Breast epithelium (tissue), 4 donors: ENCODE data around the gene GPR42. TPM values are rescaled to one million over a fixed set of nuclear protein-coding genes. Genes with fewer than 3 reads are reported as not detected.

Experiments used
- DNase-seq, 2 donors: peaks; one replicate each; pipeline ENCODE4 v3.0.0-alpha.2; 2019; ENCODE audit warnings: low spot score in 2 of 2
- H3K27ac ChIP-seq, 2 donors: fragments of 200-600 bp; sonication (generic) in 1 of 2; one replicate each; pipeline ENCODE4 v1.5.1; 2016 to 2019; ENCODE audit warnings: mild to moderate bottlenecking in 1 of 2
- H3K27me3 ChIP-seq, 2 donors: fragments of 200-600 bp; sonication (generic) in 1 of 2; one replicate each; pipeline versions ENCODE4 v1.5.1 to v1.6.0; 2017 to 2019; ENCODE audit warnings: control low read depth in 1 of 2, mild to moderate bottlenecking in 1 of 2
- H3K36me3 ChIP-seq: fragments of 200-600 bp; one replicate; pipeline ENCODE4 v1.5.1; 2019
- H3K4me1 ChIP-seq, 2 donors: fragments of 200-600 bp; sonication (generic); one replicate each; pipeline ENCODE4 v1.5.1; 2016 to 2019; ENCODE audit warnings: control low read depth in 1 of 2
- H3K4me3 ChIP-seq, 3 donors: fragments of 200-600 bp; sonication (generic); 1 replicate in 2 of 3; 2 replicates in 1 of 3; pipeline ENCODE4 v1.5.1; 2016 to 2019; ENCODE audit warnings: mild to moderate bottlenecking in 3 of 3, moderate library complexity in 2 of 3
- H3K9me3 ChIP-seq, 2 donors: fragments of 200-600 bp; sonication (generic) in 1 of 2; one replicate each; pipeline ENCODE4 v1.5.1; 2016 to 2019; ENCODE audit warnings: control low read depth in 1 of 2
- POLR2A ChIP-seq: fragments of 450-650 bp; IDR thresholded peaks from one replicate; pipeline ENCODE4 v1.6.1; 2016; ENCODE audit warnings: antibody characterized with exemption, mild to moderate bottlenecking, moderate library complexity
- POLR2AphosphoS5 ChIP-seq, 3 donors: sonication (generic); formaldehyde crosslinking; IDR thresholded peaks; one replicate each; pipeline ENCODE4 v1.6.1; 2017; ENCODE audit warnings: antibody characterized with exemption in 3 of 3
- intact Hi-C: fragments of 100-400 bp; cut with DNase I; formaldehyde crosslinking; loops from one replicate; pipeline ENCODE4 v1.15.1; 2023; ENCODE audit warnings: low total_unique reads
- total RNA-seq, 3 donors: library from RNA; depleted of rRNA; stranded (reverse); fragments of >200 nt; gene quantifications; one replicate each; pipeline ENCODE4 v1.1.0, GENCODE V29; 2016
- TF ChIP-seq, protein P1 (sequence below), 3 donors: fragments of 450-650 bp; IDR thresholded peaks; one replicate each; pipeline ENCODE4 v1.5.1; 2016 to 2017; ENCODE audit warnings: antibody characterized with exemption in 3 of 3, mild to moderate bottlenecking in 3 of 3, moderate library complexity in 3 of 3

Gene GPR42
- total RNA-seq, 3 donors from 2014 or later, result 0.66 TPM; not detected in 2

DNA sequence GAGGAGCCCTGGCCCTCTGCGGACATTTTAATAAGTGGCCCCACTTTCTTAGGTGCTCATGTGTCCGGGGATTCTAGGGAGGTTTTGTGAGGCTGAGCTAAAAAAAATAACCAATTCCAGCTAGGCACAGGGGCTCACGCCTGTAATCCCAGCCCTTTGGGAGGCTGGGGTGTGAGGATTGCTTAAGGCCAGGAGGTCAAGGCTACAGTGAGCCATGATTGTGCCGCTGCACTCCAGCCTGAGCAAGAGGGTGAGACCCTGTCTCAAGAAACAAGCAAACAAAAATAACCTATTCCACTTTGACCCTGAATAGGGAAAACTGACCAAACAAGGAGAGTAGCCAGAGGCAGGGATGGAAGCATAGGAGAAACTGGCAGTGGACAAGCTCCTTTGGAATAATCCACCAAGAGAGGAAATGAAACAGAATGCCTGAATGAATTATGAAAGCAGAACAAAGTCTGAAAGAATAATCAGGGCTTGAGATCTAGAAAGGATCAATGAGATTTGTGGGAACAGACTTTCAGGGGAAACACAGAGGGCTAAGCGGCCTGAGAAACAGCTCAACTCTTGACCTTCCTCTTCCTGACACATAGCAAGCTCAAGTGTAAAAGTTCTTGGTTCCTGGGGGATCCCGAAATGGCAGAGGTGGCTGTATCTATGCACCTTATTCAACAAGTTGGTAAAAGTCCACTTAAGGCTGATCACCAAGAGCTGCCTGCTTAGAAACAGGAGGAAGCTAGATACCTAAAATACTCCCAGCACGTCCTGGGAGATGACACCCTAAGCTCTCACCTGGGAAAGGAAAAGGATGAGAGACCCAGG, 47.1 kb downstream of the GPR42 start:
- H3K27me3 ChIP-seq, result no peaks in the 10 kb centered on the region
- H3K4me3 ChIP-seq, result no peak overlapping the region
- no peaks in the 10 kb centered on the region for H3K9me3 ChIP-seq
- TF ChIP-seq POLR2A, result no peak
- TF ChIP-seq POLR2AphosphoS5 (IDR thresholded peaks at IDR 0.05), result no peak
- TF ChIP-seq, protein P1, sequence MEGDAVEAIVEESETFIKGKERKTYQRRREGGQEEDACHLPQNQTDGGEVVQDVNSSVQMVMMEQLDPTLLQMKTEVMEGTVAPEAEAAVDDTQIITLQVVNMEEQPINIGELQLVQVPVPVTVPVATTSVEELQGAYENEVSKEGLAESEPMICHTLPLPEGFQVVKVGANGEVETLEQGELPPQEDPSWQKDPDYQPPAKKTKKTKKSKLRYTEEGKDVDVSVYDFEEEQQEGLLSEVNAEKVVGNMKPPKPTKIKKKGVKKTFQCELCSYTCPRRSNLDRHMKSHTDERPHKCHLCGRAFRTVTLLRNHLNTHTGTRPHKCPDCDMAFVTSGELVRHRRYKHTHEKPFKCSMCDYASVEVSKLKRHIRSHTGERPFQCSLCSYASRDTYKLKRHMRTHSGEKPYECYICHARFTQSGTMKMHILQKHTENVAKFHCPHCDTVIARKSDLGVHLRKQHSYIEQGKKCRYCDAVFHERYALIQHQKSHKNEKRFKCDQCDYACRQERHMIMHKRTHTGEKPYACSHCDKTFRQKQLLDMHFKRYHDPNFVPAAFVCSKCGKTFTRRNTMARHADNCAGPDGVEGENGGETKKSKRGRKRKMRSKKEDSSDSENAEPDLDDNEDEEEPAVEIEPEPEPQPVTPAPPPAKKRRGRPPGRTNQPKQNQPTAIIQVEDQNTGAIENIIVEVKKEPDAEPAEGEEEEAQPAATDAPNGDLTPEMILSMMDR (IDR thresholded peaks at IDR 0.05), result no peak
- DNase-seq, result no peak
- H3K36me3 ChIP-seq, result no peaks in the 10 kb centered on the region
- intact Hi-C loops, result no loop called here
- no peak overlapping the region for H3K27ac ChIP-seq
- no peaks in the 10 kb centered on the region for H3K4me1 ChIP-seq

DNA sequence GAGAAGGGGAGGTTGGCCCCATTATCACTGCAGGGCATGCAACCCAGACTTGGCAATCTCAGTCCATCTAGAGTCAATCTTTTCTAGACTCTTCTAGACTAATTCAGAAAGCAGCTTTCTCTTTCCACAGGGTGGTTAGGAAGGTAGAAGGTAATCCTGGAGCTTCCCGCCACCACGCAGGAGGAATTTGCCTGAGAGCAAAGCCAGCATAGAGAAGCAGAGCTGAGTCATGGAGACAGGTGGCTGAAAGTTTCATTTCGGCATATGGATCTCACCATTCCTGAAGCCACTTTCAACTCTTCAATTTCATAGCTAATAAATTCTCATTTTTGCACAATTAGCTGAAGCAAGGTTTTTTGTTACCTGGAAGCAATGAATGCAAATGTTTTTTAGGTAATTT, 48.2 kb downstream of the GPR42 start:
- H3K36me3 ChIP-seq, result no peaks in the 10 kb centered on the region
- intact Hi-C loops, result no loop called here
- no peaks in the 10 kb centered on the region for H3K27me3 ChIP-seq
- H3K4me3 ChIP-seq, result no peak overlapping the region
- no peaks in the 10 kb centered on the region for H3K9me3 ChIP-seq
- TF ChIP-seq, protein P1 (IDR thresholded peaks at IDR 0.05), result no peak
- TF ChIP-seq POLR2A (no peak), POLR2AphosphoS5 (IDR thresholded peaks at IDR 0.05) (no peak)
- no peak for DNase-seq
- no peak overlapping the region for H3K27ac ChIP-seq
- no peaks in the 10 kb centered on the region for H3K4me1 ChIP-seq

DNA sequence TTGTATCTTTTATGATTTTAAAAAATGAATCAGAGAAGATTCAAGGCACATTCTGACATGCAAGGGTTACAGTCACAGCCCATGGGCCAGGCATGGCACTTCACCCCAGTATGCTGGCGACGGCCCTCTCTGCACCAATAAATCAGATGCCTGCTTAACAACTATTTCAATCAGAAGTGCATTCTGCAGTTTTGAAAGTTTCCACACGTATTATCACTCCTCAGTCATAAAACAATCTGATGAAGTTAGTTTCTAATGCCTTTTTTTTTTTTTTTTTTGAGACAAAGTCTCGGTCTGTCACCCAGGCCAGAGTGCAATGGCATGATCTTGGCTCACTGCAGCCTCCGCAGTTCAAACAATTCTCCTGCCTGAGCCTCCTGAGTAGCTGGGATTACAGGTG, 48.9 kb downstream of the GPR42 start:
- Histone ChIP-seq H3K27me3 (no peaks in the 10 kb centered on the region), H3K4me3 (no peak overlapping the region), H3K4me1 (no peaks in the 10 kb centered on the region), H3K9me3 (no peaks in the 10 kb centered on the region), H3K27ac (no peak overlapping the region), H3K36me3 (no peaks in the 10 kb centered on the region)
- no peak for TF ChIP-seq POLR2A
- no peak for TF ChIP-seq POLR2AphosphoS5 (IDR thresholded peaks at IDR 0.05)
- TF ChIP-seq, protein P1 (IDR thresholded peaks at IDR 0.05), result no peak
- intact Hi-C loops, result no loop called here
- DNase-seq, result no peak

DNA sequence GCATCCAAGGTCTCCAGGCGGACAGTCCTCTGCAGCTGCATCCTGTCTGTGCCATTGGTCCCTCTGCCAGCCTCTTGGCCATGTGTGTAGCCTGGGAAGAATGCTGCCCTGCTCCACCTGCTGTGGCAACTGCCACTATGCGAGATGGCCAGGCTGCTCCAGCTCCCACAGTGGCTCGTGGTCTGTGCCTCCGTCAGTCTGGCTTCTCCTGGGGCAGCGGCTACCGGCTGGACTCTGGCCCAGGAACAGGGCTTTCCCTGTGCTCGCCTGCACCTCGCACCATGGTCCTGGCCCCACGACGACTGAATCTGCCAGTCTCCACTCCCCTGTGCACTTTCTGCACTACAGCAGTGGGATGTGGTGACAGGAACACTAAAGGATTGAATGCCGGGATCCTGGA, 50.5 kb downstream of the GPR42 start:
- TF ChIP-seq POLR2A (no peak), POLR2AphosphoS5 (IDR thresholded peaks at IDR 0.05) (no peak)
- TF ChIP-seq, protein P1 (IDR thresholded peaks at IDR 0.05), result no peak
- Histone ChIP-seq H3K27me3 (no peaks in the 10 kb centered on the region), H3K36me3 (no peaks in the 10 kb centered on the region), H3K9me3 (no peaks in the 10 kb centered on the region), H3K4me1 (no peaks in the 10 kb centered on the region), H3K4me3 (no peak overlapping the region), H3K27ac (no peak overlapping the region)
- intact Hi-C loops, result no loop called here
- no peak for DNase-seq

Other genes with a start within 250 kb of the GPR42 start
- gene LGI4, start 236.0 kb upstream of the GPR42 start, total RNA-seq, result 10 to 100 TPM in 1 of 3 donors, 1 to 10 TPM in 2; 4.3 to 37.8 (median 5.3) TPM
- gene FXYD1, start 232.2 kb upstream of the GPR42 start, total RNA-seq, result 10 to 100 TPM; 15.5 to 75.5 (median 34.7) TPM
- gene FXYD7, start 227.8 kb upstream of the GPR42 start, total RNA-seq, result not detected
- 10 to 100 TPM; 52.4 to 56.7 (median 56.2) TPM for gene FXYD5, start 216.3 kb upstream of the GPR42 start, total RNA-seq
- under 1 TPM in 1 of 3 donors, not detected in 2; 0.44 TPM for gene FAM187B, start 142.3 kb upstream of the GPR42 start, total RNA-seq
- gene LSR, start 122.1 kb upstream of the GPR42 start, total RNA-seq, result 10 to 100 TPM in 2 of 3 donors, 1 to 10 TPM in 1; 3.7 to 37.5 (median 35.1) TPM
- 100 to 1,000 TPM in 1 of 3 donors, 10 to 100 TPM in 2; 72.7 to 117 (median 77.3) TPM for gene USF2, start 102.1 kb upstream of the GPR42 start, total RNA-seq
- gene HAMP, start 88.5 kb upstream of the GPR42 start, total RNA-seq, result 1 to 10 TPM in 1 of 3 donors, not detected in 2; 1.5 TPM
- gene MAG, start 78.9 kb upstream of the GPR42 start, total RNA-seq, result 1 to 10 TPM in 1 of 3 donors, not detected in 2; 4.2 TPM
- 1 to 10 TPM in 2 of 3 donors, under 1 TPM in 1; 0.33 to 7.8 (median 4.8) TPM for gene CD22, start 41.9 kb upstream of the GPR42 start, total RNA-seq
- not detected for gene FFAR1, start 23.2 kb upstream of the GPR42 start, total RNA-seq
- gene FFAR3, start 12.6 kb upstream of the GPR42 start, total RNA-seq, result under 1 TPM in 2 of 3 donors, not detected in 1; 0.16 to 0.33 TPM
- gene FFAR2, start 77.2 kb downstream of the GPR42 start, total RNA-seq, result under 1 TPM in 1 of 3 donors, not detected in 2; 0.15 TPM
- gene KRTDAP, start 119.4 kb downstream of the GPR42 start, total RNA-seq, result not detected
- gene DMKN, start 142.6 kb downstream of the GPR42 start, total RNA-seq, result 100 to 1,000 TPM in 1 of 3 donors, 10 to 100 TPM in 1, under 1 TPM in 1; 0.96 to 135 (median 61.0) TPM
- gene SBSN, start 157.2 kb downstream of the GPR42 start, total RNA-seq, result not detected
- not detected for gene GAPDHS, start 162.4 kb downstream of the GPR42 start, total RNA-seq
- gene TMEM147, start 174.6 kb downstream of the GPR42 start, total RNA-seq, result 10 to 100 TPM; 67.4 to 91.8 (median 91.8) TPM
- not detected for gene ATP4A, start 192.6 kb downstream of the GPR42 start, total RNA-seq
- gene PMIS2, start 215.1 kb downstream of the GPR42 start, total RNA-seq, result not detected
- gene HAUS5, start 241.7 kb downstream of the GPR42 start, total RNA-seq, result 10 to 100 TPM in 1 of 3 donors, 1 to 10 TPM in 2; 5.9 to 13.0 (median 9.5) TPM